ENCODE results near the gene INTS4.

The INTS4 gene

GRCh38 chr11:77876045-77876444, 118.4 kb downstream of the INTS4 start:
- no peak for TF ChIP-seq CTCF (IDR thresholded peaks at IDR 0.05)

GRCh38 chr11:77874206-77874605, 120.3 kb downstream of the INTS4 start:
- no peak for TF ChIP-seq CTCF (IDR thresholded peaks at IDR 0.05)

- no peak for TF ChIP-seq CTCF (IDR thresholded peaks at IDR 0.05)
Observed at GRCh38 chr11:77873345-77873744, 121.1 kb downstream of the INTS4 start.

- TF ChIP-seq CTCF (IDR thresholded peaks at IDR 0.05), result no peak
Observed at GRCh38 chr11:77871855-77872254, 122.6 kb downstream of the INTS4 start.

- TF ChIP-seq CTCF (IDR thresholded peaks at IDR 0.05), result no peak
Observed at GRCh38 chr11:77868744-77869143, 125.7 kb downstream of the INTS4 start.

- TF ChIP-seq CTCF (IDR thresholded peaks at IDR 0.05), result no peak
Observed at GRCh38 chr11:77866336-77866735, 128.1 kb downstream of the INTS4 start.

GRCh38 chr11:77865805-77866204, 128.7 kb downstream of the INTS4 start:
- no peak for TF ChIP-seq CTCF (IDR thresholded peaks at IDR 0.05)

GRCh38 chr11:77854838-77855237, 139.6 kb downstream of the INTS4 start:
- TF ChIP-seq CTCF (IDR thresholded peaks at IDR 0.05), result no peak
